Keratinocyte (primary cell): Measurements from ENCODE around the gene SMIM14. TPM values are rescaled to one million over a fixed set of nuclear protein-coding genes. Genes with fewer than 3 reads are reported as not detected.

Experiments
- DNase-seq: peaks from one replicate; pipeline ENCODE4 v3.0.0-alpha.2; 2011; ENCODE audit warnings: low read depth, missing footprints, low spot score
- FAIRE-seq: peaks from 2 replicates; lab custom pipeline; 2011; peaks lifted over from hg19 to GRCh38; lab: Jason Lieb, UNC
- H2AFZ ChIP-seq: 2 replicates; pipeline ENCODE4 v1.6.0; 2012; ENCODE audit warnings: low read length, control low read depth, inconsistent platforms; ENCODE audit not compliant: control insufficient read depth
- H3K27ac ChIP-seq: 2 replicates; pipeline ENCODE4 v1.5.1; 2011; ENCODE audit warnings: low read length; ENCODE audit not compliant: control insufficient read depth, insufficient read depth
- H3K27me3 ChIP-seq: 3 replicates; pipeline ENCODE4 v1.6.0; 2011; ENCODE audit warnings: low read length; ENCODE audit not compliant: control insufficient read depth, insufficient read depth; ENCODE audit errors: extremely low read depth
- H3K36me3 ChIP-seq, 2 experiments: 2 replicates in 1 of 2; 3 replicates in 1 of 2; pipeline ENCODE4 v1.5.1; 2011; ENCODE audit warnings: low read length in 2 of 2, mild to moderate bottlenecking in 1 of 2; ENCODE audit not compliant: control insufficient read depth in 2 of 2, insufficient read depth in 2 of 2; ENCODE audit errors: extremely low read depth in 1 of 2
- H3K4me1 ChIP-seq: 3 replicates; pipeline ENCODE4 v1.5.1; 2011; ENCODE audit warnings: low read length; ENCODE audit not compliant: control insufficient read depth, insufficient read depth; ENCODE audit errors: extremely low read depth
- H3K4me2 ChIP-seq: 3 replicates; pipeline ENCODE4 v1.6.0; 2011; ENCODE audit warnings: low read depth, low read length; ENCODE audit not compliant: control insufficient read depth, insufficient read depth; ENCODE audit errors: extremely low read depth
- H3K4me3 ChIP-seq, 3 experiments: fragments of 200-600 bp in 1 of 3; sonication (generic) in 1 of 3; 2 replicates in 2 of 3; 3 replicates in 1 of 3; pipeline ENCODE4 v1.5.1; 2011 to 2016; ENCODE audit warnings: low read length in 3 of 3, mild to moderate bottlenecking in 3 of 3, control low read depth in 2 of 3, inconsistent platforms in 1 of 3, low read depth in 1 of 3, mixed read lengths in 1 of 3, mixed run types in 1 of 3, moderate library complexity in 1 of 3; ENCODE audit not compliant: control insufficient read depth in 2 of 3, insufficient read depth in 2 of 3; ENCODE audit errors: extremely low read depth in 1 of 3
- H3K79me2 ChIP-seq: 2 replicates; pipeline ENCODE4 v1.6.0; 2012; ENCODE audit warnings: low read length; ENCODE audit not compliant: control insufficient read depth, insufficient read depth
- H3K9ac ChIP-seq: 3 replicates; pipeline ENCODE4 v1.6.0; 2011; ENCODE audit warnings: low read length; ENCODE audit not compliant: control insufficient read depth, insufficient read depth; ENCODE audit errors: extremely low read depth
- H3K9me1 ChIP-seq: 3 replicates; pipeline ENCODE4 v1.6.0; 2011; ENCODE audit warnings: low read length; ENCODE audit not compliant: control insufficient read depth, insufficient read depth; ENCODE audit errors: extremely low read depth
- H3K9me3 ChIP-seq: 2 replicates; pipeline ENCODE4 v1.5.1; 2012; ENCODE audit warnings: low read depth, low read length; ENCODE audit not compliant: control insufficient read depth
- H4K20me1 ChIP-seq: 3 replicates; pipeline ENCODE4 v1.6.0; 2011; ENCODE audit warnings: low read length; ENCODE audit not compliant: control insufficient read depth, insufficient read depth; ENCODE audit errors: extremely low read depth
- EZH2 ChIP-seq: IDR thresholded peaks from one replicate; pipeline ENCODE4 v1.6.1; 2012; ENCODE audit warnings: inconsistent platforms, mild to moderate bottlenecking, low read length, moderate library complexity
- dilution Hi-C: fragments of 300-500 bp; cut with MboI; formaldehyde crosslinking; loops from one replicate; pipeline ENCODE4 v1.7.0; 2020; ENCODE audit warnings: low sequenced_read_pairs; ENCODE audit not compliant: extremely low pct_ligation_motif_present
- polyA minus RNA-seq, 3 experiments: library from RNA; depleted of rRNA, polyadenylated mRNA; stranded (reverse); fragments of >200 nt; gene quantifications; 1 replicate in 1 of 3; 2 replicates in 1 of 3; 3 replicates in 1 of 3; pipeline ENCODE4 v1.2.3, GENCODE V29; 2011
- polyA plus RNA-seq, 5 experiments: library from polyadenylated mRNA; depleted of rRNA in 3 of 5; stranded (reverse) in 3 of 5; stranded (forward) in 1 of 5; unstranded in 1 of 5; fragments of >200 nt; gene quantifications; 1 replicate in 1 of 5; 2 replicates in 3 of 5; 3 replicates in 1 of 5; pipeline versions ENCODE4 v1.2.1 to v1.2.3, GENCODE V29; 2011 to 2012; ENCODE audit warnings: missing spikeins in 2 of 5, low read depth in 1 of 5, low replicate concordance in 1 of 5
- TF ChIP-seq, protein P1 (sequence below), 3 experiments: IDR thresholded peaks in 1 of 3; conservative IDR thresholded peaks in 1 of 3; optimal IDR thresholded peaks in 1 of 3; 2 replicates in 2 of 3; 3 replicates in 1 of 3; pipeline versions ENCODE3 to v1.5.1; 2011; ENCODE audit warnings: low read length in 3 of 3, mild to moderate bottlenecking in 3 of 3, moderate library complexity in 2 of 3, control low read depth in 1 of 3, inconsistent platforms in 1 of 3; ENCODE audit not compliant: insufficient read depth in 2 of 3; ENCODE audit errors: extremely low read depth in 1 of 3

The SMIM14 gene
- polyA plus RNA-seq (4.7 to 18.9 TPM (median 13.9 TPM) in 3 replicates), polyA minus RNA-seq (6.0 to 23.4 TPM (median 17.8 TPM) in 3 replicates)
- polyA plus RNA-seq (2011; ENCODE audit: low read depth) = 2.8 TPM
- polyA plus RNA-seq (2011; cell fraction: cytosol; rRNA removed) = 11.0 and 21.5 TPM in 2 replicates
- polyA plus RNA-seq (2011; cell fraction: nucleus; rRNA removed) = 7.3 and 11.4 TPM in 2 replicates
- polyA plus RNA-seq (2012; ENCODE audit: low replicate concordance) = 5.1 and 12.7 TPM in 2 replicates
- 8.1 TPM for polyA minus RNA-seq (2011; cell fraction: cytosol; rRNA and poly(A)+ RNA removed)
- 1.3 and 9.2 TPM in 2 replicates for polyA minus RNA-seq (2011; cell fraction: nucleus; rRNA and poly(A)+ RNA removed)

DNA sequence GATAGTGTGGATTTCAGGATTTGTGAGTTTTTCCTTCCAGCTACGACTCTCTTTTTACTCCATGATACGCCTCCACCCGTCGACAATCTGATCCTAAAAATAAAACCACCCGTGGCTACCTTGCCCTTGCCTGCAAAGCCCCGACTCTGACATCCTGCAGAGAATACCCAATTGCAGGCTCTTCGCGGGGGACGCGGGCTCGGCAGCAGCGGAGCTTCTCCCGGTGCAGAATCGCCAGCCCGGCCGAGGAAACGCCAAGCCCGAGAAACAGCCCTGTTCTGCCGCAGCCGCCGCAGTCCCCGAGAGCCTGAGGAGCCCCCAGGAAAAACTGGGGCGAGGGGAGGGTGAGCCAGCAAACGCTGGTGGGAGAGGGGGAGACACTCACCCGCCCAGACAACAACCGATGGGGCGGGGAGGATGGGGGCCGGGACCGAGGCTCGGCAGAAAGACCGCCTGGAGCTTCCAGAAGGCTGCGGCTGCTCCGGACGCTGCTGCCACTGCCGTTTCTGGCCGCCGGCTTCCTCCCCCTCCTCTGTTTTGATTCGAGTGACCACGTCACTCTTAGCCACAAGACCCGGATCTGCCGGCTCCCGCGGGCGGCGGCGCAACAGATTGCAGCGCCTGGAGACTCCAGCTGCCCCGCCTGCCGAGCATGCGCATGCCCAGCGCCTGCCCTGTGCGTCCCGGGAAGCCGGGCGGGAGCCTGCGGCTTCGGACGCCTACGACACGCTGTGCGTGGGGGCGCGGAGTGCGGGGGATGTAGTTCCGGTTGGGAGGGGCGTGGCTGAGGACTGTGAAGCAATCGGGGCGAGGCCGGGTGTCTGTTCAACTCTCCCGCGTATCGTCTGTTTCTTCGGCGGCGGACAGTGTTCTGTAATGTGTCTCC, at the start of gene SMIM14:
SMIM14 (minus strand) TSS at position 512 of the 886 bp plus-strand sequence. CDS start 33,720 bp downstream, outside the sequence.
- Histone ChIP-seq H4K20me1 (no peaks in the 10 kb centered on the region), H3K4me3 (peak within 1 kb of the TSS; percentile 61 to 88 (median 86)), H3K9me3 (no peaks in the 10 kb centered on the region), H3K27ac (peak within 1 kb of the TSS; percentile 93), H3K4me1 (peaks cover 19% of the 10 kb centered on the region), H2AFZ (peak within 1 kb of the TSS; percentile 94), H3K36me3 (no peaks in the 10 kb centered on the region), H3K9ac (peak within 1 kb of the TSS; percentile 94), H3K79me2 (peaks cover 3% of the 10 kb centered on the region), H3K9me1 (no peaks in the 10 kb centered on the region), H3K27me3 (no peaks in the 10 kb centered on the region), H3K4me2 (peak within 1 kb of the TSS; percentile 100)
- dilution Hi-C loops = no loop called here
- FAIRE-seq (peak; percentile 73), DNase-seq (peak; percentile 84)
- no peak for TF ChIP-seq EZH2
- TF ChIP-seq, protein P1, sequence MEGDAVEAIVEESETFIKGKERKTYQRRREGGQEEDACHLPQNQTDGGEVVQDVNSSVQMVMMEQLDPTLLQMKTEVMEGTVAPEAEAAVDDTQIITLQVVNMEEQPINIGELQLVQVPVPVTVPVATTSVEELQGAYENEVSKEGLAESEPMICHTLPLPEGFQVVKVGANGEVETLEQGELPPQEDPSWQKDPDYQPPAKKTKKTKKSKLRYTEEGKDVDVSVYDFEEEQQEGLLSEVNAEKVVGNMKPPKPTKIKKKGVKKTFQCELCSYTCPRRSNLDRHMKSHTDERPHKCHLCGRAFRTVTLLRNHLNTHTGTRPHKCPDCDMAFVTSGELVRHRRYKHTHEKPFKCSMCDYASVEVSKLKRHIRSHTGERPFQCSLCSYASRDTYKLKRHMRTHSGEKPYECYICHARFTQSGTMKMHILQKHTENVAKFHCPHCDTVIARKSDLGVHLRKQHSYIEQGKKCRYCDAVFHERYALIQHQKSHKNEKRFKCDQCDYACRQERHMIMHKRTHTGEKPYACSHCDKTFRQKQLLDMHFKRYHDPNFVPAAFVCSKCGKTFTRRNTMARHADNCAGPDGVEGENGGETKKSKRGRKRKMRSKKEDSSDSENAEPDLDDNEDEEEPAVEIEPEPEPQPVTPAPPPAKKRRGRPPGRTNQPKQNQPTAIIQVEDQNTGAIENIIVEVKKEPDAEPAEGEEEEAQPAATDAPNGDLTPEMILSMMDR (optimal IDR thresholded peaks at IDR 0.05 in 1 of 3, IDR thresholded peaks at IDR 0.05 in 1 of 3, conservative IDR thresholded peaks at IDR 0.05 in 1 of 3; ENCODE audit: extremely low read depth in 1 of 3, insufficient read depth in 2 of 3, low read length in 3 of 3) = peak in 1 of 3 experiments; percentile 10

DNA sequence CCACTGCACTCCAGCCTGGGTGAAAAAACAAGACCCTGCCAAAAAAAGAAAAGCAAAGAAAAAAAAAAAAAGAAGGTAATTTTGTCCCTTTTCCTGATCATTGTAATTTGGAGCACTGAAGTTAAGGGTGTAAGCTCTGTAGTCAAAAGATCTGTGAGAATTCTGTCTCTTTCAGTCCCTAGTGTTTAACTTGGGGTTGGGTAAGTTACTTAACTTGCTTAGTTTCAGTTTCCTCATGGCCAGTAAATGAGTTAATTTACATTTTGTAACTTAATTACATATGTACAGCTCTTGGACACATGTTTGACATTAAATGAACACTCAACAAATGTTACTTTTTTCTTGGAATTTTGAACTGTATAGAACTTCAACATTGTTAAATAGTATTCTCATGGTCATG, 48.3 kb upstream of the SMIM14 start:
- H3K9ac ChIP-seq = no peak overlapping the region
- H4K20me1 ChIP-seq = no peaks in the 10 kb centered on the region
- FAIRE-seq (no peak), DNase-seq (no peak)
- H3K9me3 ChIP-seq = no peaks in the 10 kb centered on the region
- dilution Hi-C loops = no loop called here
- H3K4me2 ChIP-seq = no peak overlapping the region
- H2AFZ ChIP-seq = no peak overlapping the region
- TF ChIP-seq EZH2 = no peak
- TF ChIP-seq, protein P1 (optimal IDR thresholded peaks at IDR 0.05 in 1 of 3, IDR thresholded peaks at IDR 0.05 in 1 of 3, conservative IDR thresholded peaks at IDR 0.05 in 1 of 3; ENCODE audit: extremely low read depth in 1 of 3, insufficient read depth in 2 of 3, low read length in 3 of 3) = no peak
- no peaks in the 10 kb centered on the region for H3K4me1 ChIP-seq
- H3K27ac ChIP-seq = no peak overlapping the region
- no peaks in the 10 kb centered on the region for H3K9me1 ChIP-seq
- no peaks in the 10 kb centered on the region for H3K27me3 ChIP-seq
- H3K36me3 ChIP-seq = no peaks in the 10 kb centered on the region
- H3K4me3 ChIP-seq = no peak overlapping the region
- H3K79me2 ChIP-seq = no peaks in the 10 kb centered on the region
